Activated CD4-positive, alpha-beta T cell treated with anti-CD3 and anti-CD28 coated beads, Interleukin-2, amount 10 ng/mL, durations not matched to agents 7 days and 5 days (primary cell): ENCODE data around the gene STRN4. TPM values are rescaled to one million over a fixed set of nuclear protein-coding genes. Genes with fewer than 3 reads are reported as not detected.
A peak's percentile ranks its signal among the peaks of the same experiment; 100 is the strongest.

Source experiments
- CTCF ChIA-PET: fragments of 350-600 bp; sonication (Branson Sonifier 250); formaldehyde crosslinking; loops from one replicate; lab custom pipeline; 2021; ENCODE audit warnings: antibody characterized with exemption; lab: Charles Lee
- POLR2A ChIA-PET: fragments of 350-600 bp; sonication (Branson Sonifier 250); formaldehyde crosslinking; loops from one replicate; lab custom pipeline; 2021; ENCODE audit warnings: antibody characterized with exemption; lab: Charles Lee
- DNase-seq: peaks from one replicate; pipeline ENCODE4 v3.0.0-alpha.2; 2020
- H3K27ac Mint-ChIP-seq: one replicate; pipeline ENCODE4 v1.8.0; 2021; ENCODE audit warnings: mild to moderate bottlenecking, moderate library complexity, mixed read lengths
- H3K27me3 Mint-ChIP-seq: one replicate; pipeline ENCODE4 v1.8.0; 2021; ENCODE audit warnings: mixed read lengths
- H3K36me3 Mint-ChIP-seq: one replicate; pipeline ENCODE4 v1.8.0; 2021; ENCODE audit warnings: low read depth, mixed read lengths
- H3K4me1 Mint-ChIP-seq: one replicate; pipeline ENCODE4 v1.8.0; 2021; ENCODE audit warnings: mixed read lengths
- H3K4me3 Mint-ChIP-seq: one replicate; pipeline ENCODE4 v1.8.0; 2021; ENCODE audit warnings: mild to moderate bottlenecking, moderate library complexity, mixed read lengths
- H3K9me3 Mint-ChIP-seq: one replicate; pipeline ENCODE4 v1.8.0; 2021; ENCODE audit warnings: mixed read lengths
- total RNA-seq, 2 experiments: library from RNA; stranded (reverse); gene quantifications; one replicate each; pipeline ENCODE4 v1.2.3, GENCODE V29; 2021

STRN4 gene
- total RNA-seq, 2 experiments from 2014 or later: 77.9 to 86.4 TPM

DNA sequence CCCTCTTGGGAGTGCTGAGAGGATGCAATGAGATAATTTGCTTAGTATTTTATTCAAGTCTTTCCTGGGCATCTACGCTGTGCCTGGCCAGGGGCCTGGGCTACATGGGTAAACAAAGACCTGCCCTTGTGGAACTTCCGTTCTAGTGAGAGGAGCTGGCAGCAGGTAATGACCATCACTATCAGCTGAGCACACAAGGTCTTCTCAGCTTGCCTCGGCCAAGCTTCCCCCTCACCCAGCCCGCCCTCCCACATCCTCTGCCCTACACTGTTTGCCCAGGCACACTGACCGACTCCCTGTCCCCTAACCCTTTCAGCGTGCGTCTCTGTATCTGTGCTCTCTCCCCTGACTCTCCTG lies 9.0 kb downstream of the STRN4 start:
- ChIA-PET CTCF (interaction anchor here (0.7 to 1.0 kb wide), 2 partner anchors 9 to 35 kb away, joined by 3 to 4 read pairs; no protein-coding TSS in a partner anchor), POLR2A (no interaction called here)
- H3K4me3 Mint-ChIP-seq: no peak overlapping the region
- H3K36me3 Mint-ChIP-seq: peaks cover 23% of the 10 kb centered on the region
- no peak for DNase-seq
- no peak overlapping the region for H3K27ac Mint-ChIP-seq
- H3K9me3 Mint-ChIP-seq: no peaks in the 10 kb centered on the region
- no peaks in the 10 kb centered on the region for H3K27me3 Mint-ChIP-seq
- H3K4me1 Mint-ChIP-seq: peaks cover 13% of the 10 kb centered on the region

DNA sequence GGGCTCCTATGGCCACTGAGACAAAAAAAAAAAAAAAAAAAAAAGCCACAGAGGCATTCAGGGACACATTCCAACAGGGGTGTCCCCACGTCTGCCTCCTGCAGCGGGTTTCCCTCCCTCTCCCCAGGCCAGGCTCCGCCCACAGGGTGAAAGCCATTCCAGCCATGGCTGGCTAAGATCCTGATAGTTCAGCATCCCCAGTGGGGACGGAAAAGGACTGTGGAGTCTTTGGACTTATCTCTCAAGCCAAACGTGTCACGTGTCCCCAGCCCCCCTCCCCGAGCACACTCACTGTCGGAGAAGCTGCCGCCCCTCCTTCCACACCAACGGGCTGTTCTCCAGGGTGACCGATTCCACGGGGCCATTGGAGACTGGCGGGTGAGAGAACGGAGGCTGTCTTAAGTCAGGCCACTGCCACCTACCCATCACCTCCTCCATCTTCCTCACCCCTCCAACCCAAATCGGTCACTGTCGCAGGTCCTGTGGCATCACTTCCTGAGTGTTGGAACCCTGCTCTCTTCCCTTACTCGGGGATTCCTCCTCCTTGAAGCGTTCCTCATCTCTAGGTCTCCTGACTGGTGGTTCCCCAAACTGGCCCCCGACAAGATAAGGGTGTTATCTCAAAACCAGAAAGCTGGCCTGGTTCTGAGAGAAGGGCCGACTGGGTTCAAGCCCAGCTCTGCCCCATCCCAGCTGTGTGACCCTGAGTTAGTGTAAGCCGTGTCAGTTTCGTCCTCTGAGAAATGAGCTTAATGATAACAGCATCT lies 9.5 kb downstream of the STRN4 start:
- Mint-ChIP-seq H3K4me1 (peaks cover 13% of the 10 kb centered on the region), H3K36me3 (peaks cover 23% of the 10 kb centered on the region), H3K27ac (no peak overlapping the region), H3K9me3 (no peaks in the 10 kb centered on the region), H3K4me3 (no peak overlapping the region), H3K27me3 (no peaks in the 10 kb centered on the region)
- DNase-seq: no peak
- CTCF ChIA-PET: interaction anchor here (0.7 to 1.0 kb wide), 2 partner anchors 9 to 35 kb away, joined by 3 to 4 read pairs; no protein-coding TSS in a partner anchor
- POLR2A ChIA-PET: no interaction called here

DNA sequence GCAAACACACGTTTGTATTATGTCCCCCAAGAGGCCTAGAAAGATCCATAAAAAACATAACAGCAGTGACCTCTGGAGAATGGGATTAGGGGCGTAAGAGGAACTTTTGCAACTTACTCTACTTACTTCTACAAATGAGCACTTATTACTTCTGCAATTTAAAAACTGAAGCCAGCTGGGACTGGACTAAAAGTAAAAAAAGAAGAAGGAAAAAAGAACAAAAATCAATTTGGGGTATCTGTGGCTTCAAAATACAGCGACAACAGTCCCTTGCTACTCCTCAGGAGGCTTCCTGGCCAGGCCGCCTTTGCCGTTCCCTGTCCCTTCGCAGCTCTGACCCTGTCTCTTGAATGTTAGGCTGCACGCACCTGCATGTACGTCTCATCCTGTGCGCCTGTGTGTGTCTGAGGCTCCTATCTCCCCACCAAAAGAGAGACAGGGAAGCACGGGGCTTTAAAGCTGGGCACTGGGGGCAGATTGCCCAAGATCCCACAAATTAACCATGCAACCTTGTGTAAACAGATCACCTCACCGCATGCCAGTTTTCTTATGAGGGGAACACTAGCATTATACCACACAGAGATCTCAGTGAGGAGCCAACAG lies 12.5 kb downstream of the STRN4 start:
- H3K27me3 Mint-ChIP-seq: no peaks in the 10 kb centered on the region
- peaks cover 35% of the 10 kb centered on the region for H3K36me3 Mint-ChIP-seq
- peaks cover 16% of the 10 kb centered on the region for H3K4me1 Mint-ChIP-seq
- H3K27ac Mint-ChIP-seq: no peak overlapping the region
- ChIA-PET CTCF (interaction anchor here (1.0 kb wide), 1 partner anchor 29 kb away, joined by 3 read pairs; no protein-coding TSS in a partner anchor), POLR2A (no interaction called here)
- no peak for DNase-seq
- no peak overlapping the region for H3K4me3 Mint-ChIP-seq
- no peaks in the 10 kb centered on the region for H3K9me3 Mint-ChIP-seq

DNA sequence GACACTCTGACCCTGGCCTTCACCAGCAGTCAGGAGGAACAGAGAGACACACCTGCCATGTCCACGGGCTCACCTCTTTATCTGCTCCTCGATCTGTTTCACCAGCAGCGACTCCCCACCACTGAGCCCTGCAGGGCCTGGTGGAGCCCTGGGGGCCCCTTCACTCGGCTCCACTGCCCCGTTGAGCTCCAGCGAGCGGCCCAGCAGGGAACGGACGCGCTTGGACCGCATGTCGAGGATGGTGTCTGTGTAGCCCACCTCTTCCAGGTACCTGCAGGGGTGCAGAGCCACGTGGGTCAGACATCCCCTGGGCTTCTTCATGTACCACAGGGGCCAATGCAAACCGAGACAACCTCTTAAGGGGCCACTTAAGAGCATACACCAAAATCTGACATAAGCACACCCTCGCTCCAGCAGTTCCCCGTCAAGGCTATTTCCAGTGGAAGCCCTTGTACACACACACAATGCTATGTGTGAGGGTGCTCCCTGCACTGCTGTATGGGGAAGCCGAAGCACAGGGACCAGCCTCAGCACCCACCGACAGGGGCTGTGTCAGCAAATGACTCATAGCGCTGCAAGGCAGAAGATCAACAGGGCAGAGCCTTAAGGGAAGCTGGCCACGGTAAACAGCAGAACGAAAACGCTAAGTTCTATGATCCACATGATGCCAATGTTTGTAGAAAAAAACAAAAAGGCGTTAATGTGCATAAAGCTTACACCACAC lies 13.1 kb downstream of the STRN4 start:
- POLR2A ChIA-PET: no interaction called here
- no peak overlapping the region for H3K27ac Mint-ChIP-seq
- H3K9me3 Mint-ChIP-seq: no peaks in the 10 kb centered on the region
- H3K4me3 Mint-ChIP-seq: no peak overlapping the region
- CTCF ChIA-PET: interaction anchor here (1.0 kb wide), 1 partner anchor 29 kb away, joined by 3 read pairs; no protein-coding TSS in a partner anchor
- peaks cover 40% of the 10 kb centered on the region for H3K36me3 Mint-ChIP-seq
- no peaks in the 10 kb centered on the region for H3K27me3 Mint-ChIP-seq
- peaks cover 21% of the 10 kb centered on the region for H3K4me1 Mint-ChIP-seq
- DNase-seq: no peak

DNA sequence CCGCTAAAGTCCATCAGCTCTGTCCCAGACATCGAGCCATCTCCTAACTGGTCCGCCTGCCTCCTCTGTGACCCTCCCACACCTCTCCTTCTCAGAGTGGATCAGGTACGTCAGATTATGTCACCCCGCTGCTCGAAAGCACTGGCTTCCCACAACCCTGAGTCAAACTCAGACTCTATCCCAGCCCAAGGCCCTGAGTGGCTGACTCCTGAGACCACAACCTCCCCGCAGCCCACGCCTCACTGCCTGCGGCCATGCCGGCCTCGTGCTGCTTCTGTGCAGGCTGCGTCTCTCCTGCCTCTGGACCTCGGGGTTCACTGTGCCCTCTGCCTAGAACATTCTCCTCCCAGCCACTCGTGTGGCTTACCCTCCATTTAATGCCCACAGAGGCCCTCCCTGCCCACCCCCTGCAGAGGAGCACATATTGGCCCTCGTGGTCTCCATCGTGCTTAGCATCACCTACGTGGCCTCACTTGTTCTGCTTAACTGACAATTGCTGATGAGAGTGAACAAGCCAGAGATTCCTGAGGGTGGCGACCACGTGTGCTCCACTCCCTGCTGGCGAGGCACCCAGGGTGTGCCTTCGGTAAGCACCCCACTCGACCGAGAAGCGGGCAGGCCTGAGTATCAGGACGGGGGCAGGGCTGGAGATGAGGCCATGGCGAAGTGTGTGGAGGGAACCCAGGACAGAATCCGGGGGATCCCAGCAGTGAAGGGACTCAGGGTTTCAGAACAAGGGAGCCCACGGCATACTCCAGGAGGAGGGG lies 13.9 kb downstream of the STRN4 start:
- Mint-ChIP-seq H3K36me3 (peaks cover 37% of the 10 kb centered on the region), H3K27me3 (no peaks in the 10 kb centered on the region), H3K4me3 (no peak overlapping the region), H3K27ac (no peak overlapping the region), H3K4me1 (peaks cover 22% of the 10 kb centered on the region), H3K9me3 (no peaks in the 10 kb centered on the region)
- POLR2A ChIA-PET: no interaction called here
- no peak for DNase-seq
- CTCF ChIA-PET: interaction anchor here (2.1 kb wide), 1 partner anchor 9 kb away, joined by 5 read pairs; no protein-coding TSS in a partner anchor

DNA sequence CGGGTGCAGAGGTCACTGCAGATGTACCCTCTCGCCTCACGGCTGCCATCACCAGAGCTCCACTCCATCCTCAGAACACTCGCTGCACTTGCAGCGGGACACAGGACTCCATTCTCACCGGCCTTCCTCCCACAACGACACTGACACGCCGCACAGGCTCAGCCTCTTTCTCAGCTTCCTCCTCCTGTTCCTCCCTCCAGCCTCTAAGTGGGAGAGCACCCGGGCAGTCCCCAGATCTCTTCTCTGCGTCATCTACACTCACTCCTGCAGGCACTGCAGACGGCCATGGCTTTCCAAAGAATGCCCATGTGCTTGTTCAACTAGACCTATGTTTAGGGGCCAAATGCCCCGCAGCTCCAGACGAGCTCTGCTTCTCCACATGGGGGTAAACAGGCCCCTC lies 14.7 kb downstream of the STRN4 start:
- DNase-seq: no peak
- H3K36me3 Mint-ChIP-seq: peaks cover 38% of the 10 kb centered on the region
- peak overlapping the region; percentile 56 for H3K27ac Mint-ChIP-seq
- ChIA-PET POLR2A (no interaction called here), CTCF (interaction anchor here (2.1 to 4.3 kb wide), 2 partner anchors 10 to 27 kb away, joined by 5 to 36 read pairs; no protein-coding TSS in a partner anchor)
- peaks cover 22% of the 10 kb centered on the region for H3K4me1 Mint-ChIP-seq
- H3K9me3 Mint-ChIP-seq: no peaks in the 10 kb centered on the region
- H3K4me3 Mint-ChIP-seq: no peak overlapping the region
- no peaks in the 10 kb centered on the region for H3K27me3 Mint-ChIP-seq

DNA sequence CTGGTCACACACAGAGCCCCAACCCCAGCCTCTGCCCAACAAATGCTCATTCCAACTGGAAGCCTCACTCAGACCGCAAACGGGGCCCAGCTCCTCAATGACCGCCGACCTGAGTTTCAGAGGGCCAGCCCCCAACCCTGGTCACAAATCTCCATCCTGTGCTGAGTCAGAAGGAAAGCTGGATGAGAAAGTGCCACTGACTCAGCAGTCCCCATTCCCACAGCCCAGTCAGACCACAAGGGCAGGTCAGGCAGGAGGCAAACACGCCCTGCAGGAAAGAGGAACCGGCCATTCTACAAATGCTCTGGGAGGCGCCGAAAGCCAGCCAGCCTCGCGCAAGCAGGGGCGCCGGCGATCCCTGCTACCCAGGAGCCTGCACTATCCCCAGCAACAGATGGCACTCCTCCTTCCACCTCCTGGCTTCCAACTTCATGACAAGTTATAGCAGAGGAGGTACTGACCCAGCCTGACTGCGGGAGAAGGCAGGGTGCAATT lies 15.2 kb downstream of the STRN4 start:
- no peaks in the 10 kb centered on the region for H3K27me3 Mint-ChIP-seq
- peaks cover 22% of the 10 kb centered on the region for H3K4me1 Mint-ChIP-seq
- ChIA-PET POLR2A (no interaction called here), CTCF (interaction anchor here (2.1 to 4.3 kb wide), 3 partner anchors 11 to 26 kb away, joined by 5 to 36 read pairs (median 20); partner anchors contain the start of gene PRKD2)
- H3K9me3 Mint-ChIP-seq: no peaks in the 10 kb centered on the region
- H3K27ac Mint-ChIP-seq: no peak overlapping the region
- no peak overlapping the region for H3K4me3 Mint-ChIP-seq
- peaks cover 42% of the 10 kb centered on the region for H3K36me3 Mint-ChIP-seq
- DNase-seq: no peak

DNA sequence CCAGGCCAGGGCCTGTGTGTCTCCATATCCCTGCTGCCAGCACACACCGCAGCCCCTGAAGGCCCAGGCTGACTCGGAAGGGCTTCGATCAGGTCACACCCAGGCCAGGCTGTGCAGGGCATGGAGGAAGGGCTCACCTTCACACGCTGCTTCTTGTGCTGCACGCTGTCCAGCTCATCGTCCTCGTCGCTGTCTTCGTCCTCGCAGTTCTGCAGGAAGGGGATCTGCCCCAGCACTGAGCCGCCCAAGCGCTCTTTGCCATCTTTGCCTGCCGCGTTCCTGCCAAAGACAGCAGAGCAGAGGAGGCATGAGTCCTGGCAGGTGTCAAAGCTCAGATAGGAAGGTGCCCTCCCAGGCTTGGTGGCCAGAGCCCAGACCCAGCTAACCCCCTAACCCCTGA lies 15.7 kb downstream of the STRN4 start:
- POLR2A ChIA-PET: no interaction called here
- DNase-seq: no peak
- Mint-ChIP-seq H3K4me1 (peaks cover 22% of the 10 kb centered on the region), H3K27ac (no peak overlapping the region), H3K27me3 (no peaks in the 10 kb centered on the region), H3K36me3 (peaks cover 46% of the 10 kb centered on the region), H3K4me3 (no peak overlapping the region), H3K9me3 (no peaks in the 10 kb centered on the region)
- CTCF ChIA-PET: interaction anchor here (1.0 to 4.3 kb wide), 4 partner anchors 11 to 69 kb away, joined by 3 to 36 read pairs (median 12); partner anchors contain the start of genes DACT3 and PRKD2

DNA sequence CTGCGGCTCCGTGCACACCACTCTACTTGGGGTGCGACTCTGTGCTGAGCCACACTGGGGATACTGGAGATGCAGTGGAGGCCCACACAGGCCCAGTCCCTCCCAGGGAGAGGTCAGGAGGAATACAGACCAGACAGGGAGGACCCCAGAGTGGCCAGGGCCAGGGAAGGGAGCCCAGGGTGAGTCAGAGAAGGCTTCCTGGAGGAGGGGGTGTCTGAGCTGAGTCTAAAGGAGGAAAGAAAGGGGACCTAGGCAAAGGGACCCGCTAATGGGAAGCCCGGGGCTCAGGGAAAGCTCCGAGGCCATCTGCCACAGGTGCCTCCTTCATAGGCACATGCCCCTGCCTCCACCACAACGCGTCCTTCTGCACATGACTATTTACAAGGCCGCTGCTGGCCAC lies 16.1 kb downstream of the STRN4 start:
- no peak overlapping the region for H3K27ac Mint-ChIP-seq
- no peaks in the 10 kb centered on the region for H3K27me3 Mint-ChIP-seq
- H3K4me1 Mint-ChIP-seq: peaks cover 22% of the 10 kb centered on the region
- H3K36me3 Mint-ChIP-seq: peaks cover 46% of the 10 kb centered on the region
- CTCF ChIA-PET: interaction anchor here (1.0 to 4.3 kb wide), 6 partner anchors 11 to 69 kb away, joined by 3 to 36 read pairs (median 8); partner anchors contain the start of genes DACT3 and PRKD2
- H3K9me3 Mint-ChIP-seq: no peaks in the 10 kb centered on the region
- no peak overlapping the region for H3K4me3 Mint-ChIP-seq
- DNase-seq: no peak
- POLR2A ChIA-PET: no interaction called here

DNA sequence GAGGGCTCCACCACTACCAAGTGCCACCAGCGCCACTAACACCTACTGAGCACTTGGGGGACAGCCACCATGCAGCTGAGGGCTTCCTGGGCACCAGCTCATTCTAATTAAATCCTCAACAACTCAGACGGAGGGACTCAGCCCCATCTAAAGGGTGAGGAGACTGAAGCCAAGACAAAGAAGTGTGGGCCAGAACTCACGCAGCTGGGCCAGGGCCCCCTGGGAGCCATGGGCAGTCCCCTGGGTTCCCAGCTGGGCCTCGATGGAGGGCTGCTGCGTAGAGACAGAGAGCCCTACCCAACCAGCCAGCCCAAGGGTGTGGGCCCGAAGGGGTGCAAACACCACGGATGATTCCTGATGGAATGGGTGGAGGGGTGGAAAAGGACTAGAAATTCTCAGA lies 16.6 kb downstream of the STRN4 start:
- no peak for DNase-seq
- CTCF ChIA-PET: interaction anchor here (0.6 to 4.3 kb wide), 9 partner anchors 10 to 102 kb away, joined by 3 to 36 read pairs (median 5); partner anchors contain the start of genes DACT3 and PRKD2
- Mint-ChIP-seq H3K4me3 (no peak overlapping the region), H3K4me1 (peaks cover 22% of the 10 kb centered on the region), H3K27me3 (no peaks in the 10 kb centered on the region), H3K36me3 (peaks cover 46% of the 10 kb centered on the region), H3K9me3 (no peaks in the 10 kb centered on the region), H3K27ac (no peak overlapping the region)
- POLR2A ChIA-PET: no interaction called here

DNA sequence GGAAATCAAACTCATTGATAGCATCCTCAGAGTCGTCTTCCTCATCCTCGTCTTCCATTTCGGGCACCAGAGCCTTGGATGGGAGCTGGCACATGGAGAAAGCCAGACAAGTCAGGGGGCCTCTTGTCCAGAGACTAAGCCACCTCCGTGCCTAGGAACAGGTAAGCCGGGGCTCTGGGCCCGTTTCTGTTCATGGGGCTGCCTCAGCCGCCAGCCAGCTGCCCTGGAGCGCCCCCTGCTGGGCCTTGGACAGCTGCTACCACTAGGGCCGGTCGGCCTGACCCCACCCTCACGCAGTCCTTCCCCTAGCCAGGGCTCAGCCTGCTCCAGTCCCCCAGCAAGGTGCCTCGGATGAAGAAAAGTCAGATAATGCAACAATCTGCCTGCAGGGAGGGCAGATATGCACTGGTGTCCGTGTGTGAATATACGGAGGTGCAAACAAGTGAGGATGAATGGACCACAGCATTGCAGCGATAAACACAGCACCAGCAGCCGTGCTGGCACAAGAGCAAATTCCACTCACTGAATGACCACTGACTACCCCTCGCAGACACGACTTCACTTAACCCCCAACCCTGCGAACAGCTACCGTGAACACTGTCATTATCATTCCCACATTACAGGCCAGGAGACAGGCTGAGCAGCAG lies 17.4 kb downstream of the STRN4 start:
- H3K27ac Mint-ChIP-seq: peak overlapping the region; percentile 62
- no peaks in the 10 kb centered on the region for H3K9me3 Mint-ChIP-seq
- ChIA-PET POLR2A (interaction anchor here (0.5 kb wide), 1 partner anchor 16 kb away, joined by 3 read pairs; no protein-coding TSS in a partner anchor), CTCF (interaction anchor here (0.6 to 4.3 kb wide), 19 partner anchors 8 to 1272 kb away, joined by 3 to 36 read pairs (median 5); partner anchors contain the start of gene PRKD2)
- no peaks in the 10 kb centered on the region for H3K27me3 Mint-ChIP-seq
- H3K36me3 Mint-ChIP-seq: peaks cover 43% of the 10 kb centered on the region
- peaks cover 26% of the 10 kb centered on the region for H3K4me1 Mint-ChIP-seq
- peak; percentile 84 for DNase-seq
- no peak overlapping the region for H3K4me3 Mint-ChIP-seq
